Measurements from ENCODE around the gene FAM228B.

FAM228B gene

GRCh38 chr2:24206242-24206641 is 83.0 kb downstream of the FAM228B start:
- DNase-seq: no peak

GRCh38 chr2:24206714-24207113 is 83.4 kb downstream of the FAM228B start:
- no peak for DNase-seq

GRCh38 chr2:24207359-24207758 is 84.1 kb downstream of the FAM228B start:
- DNase-seq: no peak

- no peak for DNase-seq
These were observed 85.2 kb downstream of the FAM228B start for GRCh38 chr2:24208490-24208889.

- DNase-seq: no peak
These were observed 86.3 kb downstream of the FAM228B start for GRCh38 chr2:24209389-24210105.

GRCh38 chr2:24210106-24210455 is 86.8 kb downstream of the FAM228B start:
- DNase-seq: no peak

GRCh38 chr2:24210723-24211122 is 87.5 kb downstream of the FAM228B start:
- no peak for DNase-seq

- no peak for DNase-seq
These were observed 88.1 kb downstream of the FAM228B start for GRCh38 chr2:24211408-24211807.

GRCh38 chr2:24214880-24215279 is 91.6 kb downstream of the FAM228B start:
- peak in 1 of 5 experiments; percentile 79 for DNase-seq
